T follicular helper cell (primary cell): ENCODE data around the gene NBPF3.

Experiments used
- DNase-seq: peaks from one replicate; pipeline ENCODE4 v3.0.0-alpha.2; 2020; ENCODE audit warnings: low read depth

The NBPF3 gene

DNA sequence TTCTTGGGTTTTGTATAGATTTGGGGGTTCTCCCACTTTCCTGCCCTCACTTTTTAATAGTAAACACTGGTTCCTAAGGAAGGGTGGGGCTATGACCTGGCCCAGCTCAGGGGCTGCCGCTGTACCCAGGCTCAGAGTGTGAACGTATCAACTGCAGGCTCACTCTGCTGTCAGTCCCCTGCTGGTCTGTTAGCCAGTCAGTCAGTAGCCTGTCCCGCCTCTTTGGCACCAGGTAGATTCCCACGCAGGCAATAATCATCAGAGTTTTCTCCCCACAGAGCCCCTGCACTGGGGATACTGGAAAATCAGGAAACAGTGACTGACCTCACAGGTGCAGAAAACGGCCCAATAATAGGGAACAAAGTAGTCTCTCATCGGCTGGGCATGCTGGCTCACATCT is 54.3 kb downstream of the NBPF3 start:
- no peak for DNase-seq

DNA sequence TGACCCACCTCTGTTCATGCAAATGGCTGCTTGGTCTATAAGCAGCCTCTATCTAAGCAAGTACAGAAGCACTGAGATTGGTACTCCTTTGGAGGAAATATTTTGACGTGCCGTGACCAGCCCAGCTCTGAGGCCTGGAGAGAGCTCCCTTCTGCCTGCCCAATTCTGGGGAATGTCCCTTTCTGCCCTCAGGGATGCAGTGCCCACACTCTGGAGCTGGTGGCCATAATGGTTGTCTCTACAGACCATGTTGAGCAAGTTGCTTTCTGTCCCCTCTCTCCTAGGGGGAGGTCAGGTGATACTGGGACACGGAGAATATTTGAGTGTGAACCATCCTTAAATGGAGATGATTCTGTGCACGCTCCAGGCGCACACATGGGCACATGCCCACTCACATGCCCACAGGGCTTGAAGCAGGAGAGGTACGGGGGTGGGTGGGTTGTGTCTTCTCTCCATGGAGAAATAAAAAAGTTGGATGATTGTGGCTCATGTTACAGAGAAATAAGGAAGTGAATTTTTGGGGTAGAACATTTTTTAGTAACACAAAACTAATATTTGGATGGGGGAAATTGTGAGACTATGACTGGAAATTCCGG is 55.4 kb downstream of the NBPF3 start:
- no peak for DNase-seq

DNA sequence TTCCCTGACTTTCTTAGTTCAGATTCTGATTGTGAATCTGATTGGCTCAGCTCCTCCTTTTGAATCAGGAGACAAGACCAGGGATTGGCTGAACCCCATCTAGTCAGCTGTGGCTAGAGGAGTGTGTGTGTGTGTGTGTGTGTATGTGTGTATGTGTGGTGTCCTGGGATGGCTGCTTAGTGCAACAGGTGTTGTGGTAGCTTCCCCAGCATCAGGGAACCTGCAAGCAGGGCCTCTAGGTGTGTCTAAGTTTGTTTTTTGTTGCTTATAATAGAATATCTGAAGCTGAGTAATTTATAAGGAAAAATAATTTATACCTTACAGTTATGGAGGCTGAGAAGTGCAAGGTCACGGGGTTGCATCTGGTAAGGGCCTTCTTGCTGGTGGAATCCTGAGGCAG is 56.1 kb downstream of the NBPF3 start:
- no peak for DNase-seq

DNA sequence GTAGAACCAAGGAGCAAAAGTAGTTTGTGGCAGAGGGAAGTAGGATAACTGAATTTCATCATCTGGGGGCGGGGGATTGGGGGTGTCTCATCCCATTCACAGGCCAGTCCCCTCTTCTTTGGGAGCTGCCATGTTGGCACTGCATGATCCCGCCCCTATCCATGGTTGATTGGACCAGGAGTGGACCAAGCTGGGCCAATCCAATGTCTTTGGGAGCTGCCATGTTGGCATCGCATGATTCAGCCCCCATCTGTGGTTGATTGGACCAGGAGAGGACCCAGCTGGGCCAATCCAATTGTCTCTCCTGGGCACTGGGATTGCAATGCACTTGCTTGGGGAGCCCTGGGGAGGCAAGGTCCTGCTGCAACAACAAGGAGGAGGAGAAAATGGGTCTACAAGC is 56.9 kb downstream of the NBPF3 start:
- no peak for DNase-seq

DNA sequence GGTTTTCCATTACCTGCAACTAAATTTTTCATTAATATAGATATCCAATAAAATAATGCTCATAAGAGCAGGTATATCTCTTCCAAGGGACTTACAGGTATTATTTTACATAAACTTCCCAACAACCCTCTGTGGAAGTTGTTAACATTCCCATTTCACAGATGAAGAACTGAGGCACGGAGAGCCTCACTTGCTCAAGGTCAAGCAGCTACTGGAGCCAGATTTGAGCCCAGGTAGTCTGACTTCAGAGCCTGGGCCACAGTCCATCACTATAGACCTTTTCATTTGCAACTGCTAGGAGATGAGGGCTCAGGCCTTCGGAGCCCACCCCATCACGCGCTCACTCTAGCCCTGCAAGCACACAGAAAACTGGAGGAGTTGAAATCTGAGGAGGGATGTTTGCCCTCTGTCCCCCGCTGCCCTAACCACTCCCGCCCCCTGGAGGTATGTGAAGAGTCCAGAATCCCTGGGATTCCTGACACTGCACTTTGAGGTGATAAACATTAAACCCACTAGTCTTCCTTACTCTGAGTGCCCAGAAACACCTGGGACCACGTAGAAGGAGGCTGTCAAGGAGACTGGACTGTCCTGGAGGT is 57.6 kb downstream of the NBPF3 start:
- no peak for DNase-seq

DNA sequence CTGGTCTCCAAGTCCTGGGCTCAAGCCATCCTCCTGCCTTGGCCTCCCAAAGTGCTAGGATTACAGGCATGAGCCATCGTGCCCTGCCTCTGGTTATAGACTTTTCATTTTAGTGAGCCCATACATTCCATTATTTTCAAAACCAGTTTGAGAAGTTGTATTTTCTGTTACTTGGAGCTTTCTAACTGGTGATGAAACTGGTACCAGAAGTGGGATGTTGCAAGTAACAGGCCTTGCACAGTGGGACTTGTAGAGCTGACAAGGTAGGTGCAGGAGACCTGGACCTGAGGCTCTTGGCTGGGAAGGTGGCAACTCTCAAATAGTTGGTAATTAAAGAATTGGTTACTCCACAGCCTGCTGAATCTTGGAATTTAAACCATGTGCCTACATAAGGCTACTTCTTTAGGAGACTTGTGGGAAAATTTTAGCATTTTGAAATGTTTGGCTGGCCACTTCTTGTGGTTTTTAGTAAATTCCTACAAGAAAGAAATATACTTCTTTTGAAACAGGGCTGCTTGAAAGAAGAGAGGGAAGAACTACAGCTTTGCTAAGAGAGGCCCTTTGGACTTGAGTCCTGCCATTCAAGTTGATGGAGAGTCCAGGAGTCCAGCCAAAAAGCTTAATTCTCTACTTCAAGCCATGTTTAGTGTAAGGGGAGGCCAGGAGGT is 59.5 kb downstream of the NBPF3 start:
- DNase-seq, result no peak

DNA sequence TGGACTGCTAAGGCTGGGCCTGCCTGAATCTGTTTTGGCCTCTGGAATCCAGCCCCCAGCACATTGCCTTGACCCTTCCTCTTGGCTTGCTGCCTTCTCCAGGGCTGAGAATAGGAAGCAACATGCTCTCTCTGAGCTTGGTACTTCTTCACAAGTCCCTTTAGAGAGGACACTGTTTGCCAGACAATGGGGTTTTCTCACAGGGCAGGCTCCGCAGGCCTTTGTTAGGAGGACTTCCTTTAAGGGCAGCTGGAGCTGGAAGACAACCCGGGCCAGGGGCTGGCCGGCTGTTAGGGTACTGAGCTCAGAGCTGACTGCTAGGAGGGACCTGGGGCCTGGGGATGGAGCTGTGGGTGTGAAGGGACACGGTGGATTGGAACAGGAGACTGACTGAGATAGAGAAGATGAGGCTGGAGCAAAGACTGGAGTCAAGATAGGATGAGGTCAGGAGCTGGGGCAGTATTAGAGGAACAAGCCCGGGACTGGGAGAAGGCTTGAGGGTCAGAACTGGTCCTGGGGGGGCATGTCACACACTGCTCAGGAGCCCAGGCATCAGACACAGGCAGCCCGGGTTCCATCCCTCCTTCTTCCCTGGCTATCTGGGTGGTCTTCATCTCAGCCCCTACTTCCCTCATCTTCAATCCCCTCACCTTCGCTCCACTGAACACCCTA is 63.9 kb downstream of the NBPF3 start:
- DNase-seq, result no peak

DNA sequence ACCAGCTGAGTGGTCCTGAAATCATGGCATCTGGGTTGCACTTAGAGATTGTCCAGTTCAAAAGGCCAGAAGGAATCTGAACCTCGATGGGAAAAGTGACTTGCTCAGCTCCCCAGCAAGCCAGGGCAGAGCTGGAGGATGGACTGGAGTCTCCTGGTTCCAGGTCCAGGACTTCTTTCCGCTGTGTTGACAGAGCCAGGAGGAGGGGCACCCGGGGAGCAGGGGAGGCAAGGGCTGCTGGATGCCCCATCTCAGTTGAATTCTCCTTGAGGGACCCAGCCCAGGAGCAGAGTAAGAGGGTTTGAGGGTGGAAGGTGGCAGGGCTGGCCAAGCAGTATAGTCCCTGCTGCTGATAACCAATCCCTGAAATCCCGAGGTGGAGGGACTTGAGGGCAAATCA is 66.9 kb downstream of the NBPF3 start:
- no peak for DNase-seq

DNA sequence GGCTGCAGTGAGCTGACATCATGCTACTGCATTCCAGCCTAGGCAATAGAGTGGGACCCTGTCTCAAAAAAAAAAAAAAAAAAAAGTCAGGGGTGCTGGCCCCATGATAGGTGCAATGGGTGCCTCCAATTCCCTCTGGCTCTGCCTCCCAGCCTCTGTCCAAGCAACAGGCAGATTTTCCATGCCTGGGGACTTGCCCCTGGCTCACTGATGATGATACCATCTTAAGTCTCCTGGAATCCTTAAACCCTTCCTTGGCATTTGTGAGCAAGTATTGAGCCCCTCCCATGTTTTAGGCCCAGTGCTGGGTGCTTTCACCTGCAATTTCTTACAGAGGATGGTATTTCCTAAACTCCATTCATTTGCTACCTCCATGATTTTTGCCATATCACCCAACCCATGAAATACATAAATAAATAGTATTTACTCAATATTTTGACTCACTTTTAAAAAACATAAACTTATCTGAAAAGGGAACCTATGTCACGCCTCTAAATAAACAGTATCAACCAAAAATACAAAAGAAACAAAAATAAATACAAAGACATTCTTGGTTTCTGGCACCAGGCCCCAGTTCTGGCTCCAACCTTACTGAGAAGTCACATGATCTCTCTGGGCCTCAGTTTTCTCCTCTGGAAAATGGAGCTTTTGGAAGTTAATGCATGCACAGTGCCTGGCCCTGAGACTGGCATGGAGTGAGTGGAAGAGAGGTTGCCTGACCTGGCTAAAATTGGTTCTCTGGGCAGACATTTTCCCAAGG is 67.8 kb downstream of the NBPF3 start:
- DNase-seq, result no peak

DNA sequence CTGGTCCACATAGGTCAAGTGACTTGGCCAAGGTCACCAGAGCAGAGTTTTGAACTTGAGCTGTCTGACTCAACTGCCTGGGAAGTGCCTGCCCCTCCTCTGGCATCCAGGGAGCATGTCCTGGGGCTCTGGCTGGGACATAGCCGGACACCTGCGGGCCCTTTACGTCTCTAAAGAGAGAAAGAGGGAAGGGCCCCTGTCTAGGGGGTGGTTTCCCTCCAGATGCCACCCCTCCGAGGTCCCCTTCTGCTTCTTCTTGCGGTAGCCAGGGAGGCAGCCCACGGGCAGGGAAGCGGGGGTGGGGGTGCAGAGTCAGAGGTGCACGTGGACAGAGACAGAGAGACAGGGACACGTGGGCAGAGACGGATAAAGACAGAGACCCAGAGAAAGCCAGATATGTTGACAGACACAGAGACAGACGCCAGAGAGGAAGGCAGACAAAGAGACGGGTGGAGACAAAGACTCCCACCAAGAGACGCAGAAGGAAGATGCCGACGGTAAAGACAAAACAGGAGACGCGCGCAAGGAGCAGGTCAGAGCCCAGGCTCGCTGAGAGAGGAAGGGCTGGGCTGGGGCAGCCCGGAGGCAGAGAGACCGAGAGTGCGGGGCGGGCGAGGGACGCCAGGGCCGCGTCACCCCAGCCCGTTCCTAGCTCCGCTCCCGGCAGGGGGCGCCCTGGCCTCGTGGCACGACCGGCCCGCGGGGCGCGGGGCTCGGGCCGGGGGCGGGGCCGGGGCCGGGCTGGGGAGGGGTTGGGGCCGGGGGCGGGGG is 68.8 kb downstream of the NBPF3 start:
- peak; percentile 49 for DNase-seq

DNA sequence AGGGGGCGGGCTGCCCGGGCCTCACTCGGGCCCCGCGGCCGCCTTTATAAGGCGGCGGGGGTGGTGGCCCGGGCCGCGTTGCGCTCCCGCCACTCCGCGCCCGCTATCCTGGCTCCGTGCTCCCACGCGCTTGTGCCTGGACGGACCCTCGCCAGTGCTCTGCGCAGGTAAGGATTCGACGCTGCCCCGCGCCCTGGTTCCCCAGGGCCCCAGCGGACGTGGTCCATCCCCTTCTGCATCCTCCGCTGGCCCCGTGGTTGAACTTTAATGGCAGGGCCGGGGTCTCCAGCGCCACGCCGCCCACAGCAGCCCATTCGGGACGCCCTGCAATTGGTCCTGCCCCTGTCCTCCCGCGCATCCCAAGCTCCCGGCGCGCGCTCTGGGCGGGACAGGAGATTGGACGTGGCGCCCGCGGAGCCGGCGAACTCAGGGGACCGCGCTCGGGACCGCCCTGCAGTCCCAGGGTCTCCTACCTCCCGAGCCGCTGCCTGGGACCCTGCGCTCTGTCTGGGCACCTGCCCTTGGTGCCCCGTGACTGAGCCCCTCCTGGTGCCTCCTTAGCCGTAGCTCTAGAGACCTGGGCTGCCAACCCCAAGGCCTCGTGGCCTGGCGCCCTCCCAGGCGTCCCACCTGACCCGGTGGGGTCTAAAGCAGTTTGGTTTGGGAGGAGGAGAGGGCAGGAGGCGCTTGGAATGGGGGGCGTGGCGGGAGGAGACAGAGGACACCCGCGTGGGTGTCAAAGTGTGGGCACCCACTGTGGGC is 69.6 kb downstream of the NBPF3 start, which contains the start of gene ALPL:
ALPL (plus strand) TSS at position 73 of the 762 bp plus-strand sequence. CDS start 44,659 bp downstream, outside the sequence.
- no peak for DNase-seq

DNA sequence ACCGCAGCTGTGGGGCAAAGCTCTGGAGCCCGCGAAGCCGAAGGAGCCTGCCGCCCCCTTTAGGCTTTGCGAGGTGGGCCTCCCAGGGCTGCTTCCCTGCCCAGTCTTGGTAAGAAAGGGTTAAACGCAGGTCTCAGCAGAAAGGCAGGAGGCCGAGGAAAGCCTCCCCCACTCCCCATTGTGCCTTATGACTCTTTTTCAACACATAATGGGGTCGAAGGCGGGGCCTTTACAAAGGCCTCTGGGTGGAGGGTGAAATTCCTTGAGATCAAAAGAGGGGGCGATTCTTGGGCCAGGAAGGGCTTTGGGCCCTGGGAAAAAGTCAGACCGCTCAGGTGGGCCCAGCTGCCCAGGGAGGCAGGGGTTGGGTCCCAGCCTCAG is 70.2 kb downstream of the NBPF3 start:
- DNase-seq, result no peak

DNA sequence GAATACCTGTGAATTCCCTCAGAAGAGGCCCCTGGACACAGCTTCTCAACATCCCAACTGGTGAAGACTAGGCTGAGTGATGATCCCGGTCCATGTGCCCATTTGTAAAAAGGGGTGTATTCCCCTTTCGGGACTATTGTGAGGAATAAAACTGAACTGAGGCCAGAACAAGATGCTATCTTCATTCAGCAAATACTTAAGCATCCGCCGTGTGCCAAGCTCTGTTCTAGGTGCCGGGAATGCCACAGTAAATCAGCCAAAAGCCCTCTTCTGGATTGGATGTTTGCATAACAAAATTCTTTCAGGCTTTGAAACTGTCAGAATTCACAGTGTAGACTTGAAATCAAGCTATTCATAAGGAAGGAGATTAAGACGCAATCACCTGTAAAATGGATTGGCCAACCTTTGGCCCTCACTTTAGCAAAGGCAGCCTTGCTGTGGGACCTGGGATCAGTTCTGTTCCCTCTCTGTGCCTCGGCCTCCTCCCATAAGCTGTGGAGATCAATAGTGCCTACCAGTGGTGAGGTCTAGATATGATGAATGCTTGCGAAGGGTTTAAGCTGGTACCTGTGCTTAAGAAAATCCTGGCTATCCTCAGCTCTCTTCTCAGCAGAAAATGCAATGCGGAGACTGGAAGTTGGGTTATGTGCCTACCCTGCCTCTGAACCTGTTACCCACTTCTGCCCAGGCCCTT is 71.1 kb downstream of the NBPF3 start:
- DNase-seq, result no peak

DNA sequence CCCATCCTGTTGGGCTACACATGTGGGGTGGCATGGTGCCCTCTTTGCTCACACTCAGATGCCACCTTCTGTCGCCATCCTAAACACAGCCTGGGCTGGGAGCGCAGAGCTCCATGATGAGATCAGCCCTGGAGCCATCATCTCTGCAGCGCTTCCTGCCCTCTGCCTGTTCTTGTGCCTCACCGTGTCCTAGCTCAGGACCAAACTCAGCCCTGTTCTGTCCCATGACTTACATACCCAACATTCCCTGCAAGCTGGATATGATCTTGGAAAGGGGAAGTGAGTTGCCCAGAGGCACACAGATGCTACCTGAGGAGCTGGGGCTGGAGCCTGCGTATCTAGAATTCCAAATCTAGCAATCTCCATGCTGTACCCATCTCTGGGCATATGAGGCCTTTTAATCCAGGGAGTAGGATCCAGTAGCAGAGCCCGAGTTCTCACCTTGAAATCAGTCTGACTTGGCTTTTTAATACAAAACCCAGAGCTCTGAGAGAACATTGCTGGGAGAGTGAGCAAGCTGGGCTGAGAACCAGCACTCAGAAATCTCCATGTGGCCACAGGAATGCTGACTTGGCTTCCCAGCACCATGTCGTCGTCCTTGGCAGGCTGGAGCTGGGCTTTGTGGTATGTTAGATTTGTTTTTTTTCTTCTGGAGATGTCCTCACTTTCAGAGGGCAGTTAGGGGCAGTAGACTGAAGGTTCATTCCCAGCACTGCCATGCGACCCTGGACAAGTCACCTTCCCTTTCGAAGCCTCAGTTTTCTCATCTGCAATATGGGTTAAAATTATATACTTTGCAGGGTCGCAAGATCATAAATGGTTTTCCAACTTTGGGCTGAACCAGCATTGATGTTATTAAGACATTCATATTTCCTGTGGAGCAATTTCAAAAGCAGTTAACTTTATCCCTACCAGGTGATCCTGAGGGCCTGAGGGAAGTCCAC is 71.9 kb downstream of the NBPF3 start:
- DNase-seq, result no peak

DNA sequence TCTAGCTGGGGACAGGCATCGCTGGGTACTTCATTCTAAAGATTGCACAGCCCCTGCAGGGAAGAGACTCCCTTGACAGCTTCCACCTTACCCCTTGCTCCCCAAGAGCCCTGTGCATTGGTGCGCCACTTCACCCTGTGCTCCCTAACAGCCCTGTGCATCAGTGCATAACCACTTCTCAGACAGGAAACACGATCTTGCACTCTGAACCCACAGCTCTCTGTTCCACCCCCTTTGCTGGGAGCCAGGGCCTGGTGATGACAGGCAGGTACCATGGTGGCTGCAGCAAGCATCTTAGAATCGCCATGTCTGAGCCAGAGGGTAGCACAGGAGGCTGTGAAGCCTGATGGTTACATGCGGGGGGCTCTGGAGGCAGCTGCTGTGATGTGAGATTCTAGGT is 74.3 kb downstream of the NBPF3 start:
- DNase-seq, result no peak

DNA sequence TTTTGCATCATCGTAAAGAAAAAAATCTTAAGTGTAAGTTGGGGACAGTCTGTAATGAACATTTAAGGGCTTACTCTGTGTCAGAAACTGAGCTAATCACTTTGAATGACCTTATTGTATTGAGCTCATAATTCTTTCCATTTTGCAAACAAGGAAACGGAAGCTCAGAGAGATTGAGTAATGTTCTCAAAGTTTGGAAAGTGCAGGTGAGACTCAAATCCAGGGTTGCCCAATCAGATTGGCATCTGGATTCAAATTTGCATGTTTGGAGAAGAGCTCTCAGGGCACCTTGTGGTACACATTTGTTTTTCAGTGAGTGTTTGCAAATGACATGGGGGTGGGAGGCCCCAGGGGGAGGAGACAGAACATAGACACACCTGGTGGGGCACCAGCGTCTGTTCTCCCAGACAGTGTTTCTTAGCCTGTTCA is 77.2 kb downstream of the NBPF3 start:
- DNase-seq, result no peak

DNA sequence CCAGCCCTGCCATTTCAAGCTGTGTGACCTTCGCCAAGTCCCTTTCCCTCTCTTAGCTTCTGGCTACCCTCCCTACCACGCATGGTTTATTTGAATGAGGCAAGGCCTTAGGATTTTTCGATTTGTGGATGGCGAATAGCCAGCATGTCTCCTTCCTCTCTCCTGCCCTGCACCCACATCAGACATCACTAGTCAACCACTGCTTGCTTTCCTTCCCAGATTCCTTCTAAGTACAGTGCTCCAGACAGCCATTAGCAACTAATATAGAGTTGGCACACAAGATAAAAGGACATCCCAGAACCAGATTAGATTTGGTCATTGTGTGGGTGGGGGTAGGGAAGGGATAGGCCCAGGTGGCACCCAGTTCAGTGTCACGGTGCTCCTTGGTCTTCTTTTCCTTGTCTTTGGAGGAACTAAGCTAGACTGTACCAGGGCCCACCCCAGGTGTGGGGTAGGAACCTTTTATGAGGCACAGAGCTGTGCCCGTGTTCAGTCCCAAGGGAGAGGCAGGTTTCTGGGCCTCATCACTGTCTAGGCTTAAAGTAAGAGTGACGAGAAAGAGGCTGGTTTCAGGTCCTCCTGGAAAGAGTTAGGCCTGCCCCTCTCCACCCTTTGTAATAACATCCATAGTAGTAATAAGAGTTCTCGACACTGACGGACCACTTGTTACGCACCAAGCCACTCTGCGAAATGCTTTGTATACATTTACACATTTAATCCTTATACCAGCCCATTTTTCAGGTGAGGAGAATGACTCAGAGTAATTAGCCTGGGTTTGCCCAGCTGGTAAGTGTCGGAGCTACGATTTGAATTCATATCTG is 77.9 kb downstream of the NBPF3 start:
- no peak for DNase-seq
